HCT116 (cell line): Measurements from ENCODE around the gene SDK1. TPM values are rescaled to one million over a fixed set of nuclear protein-coding genes. Genes with fewer than 3 reads are reported as not detected.

Source experiments
- ATAC-seq: fragments of 200-7000 bp; cut with Tn5 transposase; 2 replicates; pipeline ENCODE4 v1.9.1; 2020; ENCODE audit warnings: mild to moderate bottlenecking, moderate library complexity
- BruUV-seq: library from RNA; stranded (reverse); fragments of 400-500 nt; replicated peaks from 2 replicates; lab custom pipeline; 2021; lab: Mats Ljungman, UMichigan
- CTCF ChIA-PET: fragments of 300-600 bp; sonication (Branson Sonifier 250); formaldehyde crosslinking; loops from one replicate; lab custom pipeline; 2021; ENCODE audit warnings: antibody characterized with exemption; lab: Charles Lee
- POLR2A ChIA-PET: fragments of 300-600, 350-600 bp; sonication (Branson Sonifier 250); formaldehyde crosslinking; loops from one replicate; lab custom pipeline; 2021; ENCODE audit warnings: antibody characterized with exemption; lab: Charles Lee
- RAD21 ChIA-PET, 2 experiments: fragments of 300-600 bp; sonication (Branson Sonifier 250); formaldehyde crosslinking; loops; one replicate each; lab custom pipeline; 2023; ENCODE audit warnings: low total read pairs in 2 of 2; ENCODE audit not compliant: uncharacterized antibody in 2 of 2, unreplicated experiment in 2 of 2, low non-redundant PET in 1 of 2; lab: Charles Lee
- DNase-seq: peaks from one replicate; pipeline ENCODE4 v3.0.0-alpha.2; 2010; ENCODE audit warnings: low read depth, low spot score
- H2AFZ ChIP-seq: fragments of 200-600 bp; shearing (Covaris generic), sonication (generic); 2 replicates; pipeline ENCODE4 v1.6.1; 2017; ENCODE audit warnings: low read depth, mixed run types, mixed read lengths, antibody characterized with exemption, low read length; ENCODE audit not compliant: poor library complexity, severe bottlenecking
- H3K27ac ChIP-seq: 2 replicates; pipeline ENCODE4 v1.5.1; 2012; ENCODE audit warnings: low read depth, low read length
- H3K27me3 ChIP-seq: fragments of 200-600 bp; sonication (generic); 2 replicates; pipeline ENCODE4 v1.6.1; 2016; ENCODE audit warnings: mixed run types, low read length, mixed read lengths; ENCODE audit not compliant: insufficient read depth
- H3K36me3 ChIP-seq, 2 experiments: fragments of 200-500 bp in 1 of 2; fragments of 200-600 bp in 1 of 2; sonication (Bioruptor generic) in 1 of 2; sonication (generic) in 1 of 2; 2 replicates each; pipeline versions ENCODE4 v1.5.1 to v1.6.1; 2014 to 2016; ENCODE audit warnings: low read length in 2 of 2, inconsistent platforms in 1 of 2, mixed read lengths in 1 of 2, mixed run types in 1 of 2; ENCODE audit not compliant: insufficient read depth in 2 of 2, control insufficient read depth in 1 of 2
- H3K4me1 ChIP-seq, 2 experiments: fragments of 200-600 bp in 1 of 2; sonication (generic) in 1 of 2; 2 replicates each; pipeline versions ENCODE4 v1.5.1 to v1.6.1; 2012 to 2017; ENCODE audit warnings: low read length in 2 of 2, inconsistent platforms in 1 of 2, mild to moderate bottlenecking in 1 of 2, mixed read lengths in 1 of 2, mixed run types in 1 of 2, moderate library complexity in 1 of 2; ENCODE audit not compliant: insufficient read depth in 2 of 2, control insufficient read depth in 1 of 2
- H3K4me2 ChIP-seq: fragments of 200-600 bp; sonication (generic); 2 replicates; pipeline ENCODE4 v1.6.1; 2017; ENCODE audit warnings: mixed run types, low read length, mixed read lengths
- H3K4me3 ChIP-seq, 2 experiments: fragments of 200-600 bp in 1 of 2; sonication (generic) in 1 of 2; replicated peaks in 1 of 2; 2 replicates each; pipeline ENCODE4 v1.5.1; 2011 to 2016; ENCODE audit warnings: low read length in 2 of 2, control low read depth in 1 of 2, low read depth in 1 of 2, mild to moderate bottlenecking in 1 of 2, mixed read lengths in 1 of 2, mixed run types in 1 of 2
- H3K79me2 ChIP-seq: fragments of 200-600 bp; sonication (generic); 2 replicates; pipeline ENCODE4 v1.6.1; 2017; ENCODE audit warnings: mild to moderate bottlenecking, mixed run types, low read length, moderate library complexity, mixed read lengths; ENCODE audit not compliant: insufficient read depth
- H3K9ac ChIP-seq: fragments of 200-600 bp; sonication (generic); 2 replicates; pipeline ENCODE4 v1.6.1; 2016; ENCODE audit warnings: low read length, mixed read lengths
- H3K9me2 ChIP-seq: fragments of 200-600 bp; sonication (generic), shearing (Covaris generic); 2 replicates; pipeline ENCODE4 v1.6.1; 2017; ENCODE audit warnings: mixed run types, mild to moderate bottlenecking, moderate library complexity; ENCODE audit not compliant: insufficient read depth
- H3K9me3 ChIP-seq, 2 experiments: fragments of 200-500 bp in 1 of 2; fragments of 200-600 bp in 1 of 2; sonication (Bioruptor generic) in 1 of 2; sonication (generic) in 1 of 2; 2 replicates each; pipeline ENCODE4 v1.6.1; 2014 to 2017; ENCODE audit warnings: low read length in 2 of 2, mixed read lengths in 2 of 2, inconsistent platforms in 1 of 2, low read depth in 1 of 2, mild to moderate bottlenecking in 1 of 2, mixed run types in 1 of 2, moderate library complexity in 1 of 2; ENCODE audit not compliant: control insufficient read depth in 1 of 2, insufficient read depth in 1 of 2
- H4K20me1 ChIP-seq: fragments of 200-600 bp; sonication (generic), shearing (Covaris generic); 2 replicates; pipeline ENCODE4 v1.6.1; 2017; ENCODE audit warnings: mixed run types, mild to moderate bottlenecking, moderate library complexity; ENCODE audit not compliant: insufficient read depth
- ELF1 ChIP-seq: IDR thresholded peaks from 2 replicates; pipeline ENCODE4 v1.6.1; 2012; ENCODE audit warnings: low read depth, borderline replicate concordance
- JUND ChIP-seq: IDR thresholded peaks from 2 replicates; pipeline ENCODE4 v1.6.1; 2012
- POLR2AphosphoS5 ChIP-seq: IDR thresholded peaks from 2 replicates; pipeline ENCODE4 v1.6.1; 2011; ENCODE audit warnings: mild to moderate bottlenecking, low read depth, low read length, moderate library complexity
- TCF7L2 ChIP-seq: IDR thresholded peaks from 2 replicates; pipeline ENCODE4 v1.7.0; 2011; ENCODE audit warnings: borderline replicate concordance, inconsistent platforms; ENCODE audit not compliant: insufficient read depth, insufficient read length; ENCODE audit errors: extremely low read depth
- intact Hi-C: fragments of 100-400 bp; cut with micrococcal nuclease; formaldehyde crosslinking; loops from 2 replicates; pipeline ENCODE4 v1.10.0; 2022
- total RNA-seq: library from RNA; stranded (reverse); gene quantifications from one replicate; pipeline ENCODE4 v1.2.1, GENCODE V29; 2021; ENCODE audit not compliant: unreplicated experiment
- TF ChIP-seq, protein P1 (sequence below): IDR thresholded peaks from 2 replicates; pipeline ENCODE4 v1.6.1; 2011; ENCODE audit warnings: mild to moderate bottlenecking, low read length, moderate library complexity; ENCODE audit not compliant: insufficient replicate concordance; ENCODE audit errors: extremely low read depth

SDK1 gene
- total RNA-seq, 1 experiment from 2014 or later, result 0.05 TPM

- TF ChIP-seq, protein P1, sequence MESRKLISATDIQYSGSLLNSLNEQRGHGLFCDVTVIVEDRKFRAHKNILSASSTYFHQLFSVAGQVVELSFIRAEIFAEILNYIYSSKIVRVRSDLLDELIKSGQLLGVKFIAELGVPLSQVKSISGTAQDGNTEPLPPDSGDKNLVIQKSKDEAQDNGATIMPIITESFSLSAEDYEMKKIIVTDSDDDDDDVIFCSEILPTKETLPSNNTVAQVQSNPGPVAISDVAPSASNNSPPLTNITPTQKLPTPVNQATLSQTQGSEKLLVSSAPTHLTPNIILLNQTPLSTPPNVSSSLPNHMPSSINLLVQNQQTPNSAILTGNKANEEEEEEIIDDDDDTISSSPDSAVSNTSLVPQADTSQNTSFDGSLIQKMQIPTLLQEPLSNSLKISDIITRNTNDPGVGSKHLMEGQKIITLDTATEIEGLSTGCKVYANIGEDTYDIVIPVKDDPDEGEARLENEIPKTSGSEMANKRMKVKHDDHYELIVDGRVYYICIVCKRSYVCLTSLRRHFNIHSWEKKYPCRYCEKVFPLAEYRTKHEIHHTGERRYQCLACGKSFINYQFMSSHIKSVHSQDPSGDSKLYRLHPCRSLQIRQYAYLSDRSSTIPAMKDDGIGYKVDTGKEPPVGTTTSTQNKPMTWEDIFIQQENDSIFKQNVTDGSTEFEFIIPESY, result no peak
- TF ChIP-seq POLR2AphosphoS5, result no peak
- no peak for TF ChIP-seq TCF7L2
- TF ChIP-seq, all 23 proteins: peak for 0
Observed at GRCh38 chr7:4024806-4025205, 723.8 kb downstream of the SDK1 start (continued).

- POLR2A ChIA-PET, result no interaction called here
- TF ChIP-seq JUND (no peak), ELF1 (no peak)
- Histone ChIP-seq H3K27me3 (no peaks in the 10 kb centered on the region; the same call in 1 of the 2 replicates), H2AFZ (no peak overlapping the region), H3K79me2 (no peaks in the 10 kb centered on the region), H3K9ac (no peak overlapping the region), H3K9me2 (no peaks in the 10 kb centered on the region), H3K4me2 (no peak overlapping the region), H4K20me1 (no peaks in the 10 kb centered on the region), H3K9me3 (no peaks in the 10 kb centered on the region), H3K4me3 (no peak overlapping the region), H3K36me3 (no peaks in the 10 kb centered on the region), H3K27ac (no peak overlapping the region), H3K4me1 (no peaks in the 10 kb centered on the region)
- CTCF ChIA-PET, result no interaction called here
- intact Hi-C loops, result no loop called here
- ATAC-seq (no peak), DNase-seq (no peak)
- RAD21 ChIA-PET, result no interaction called here
- no TSS peak for BruUV-seq
Observed at GRCh38 chr7:4025210-4025609, 724.2 kb downstream of the SDK1 start.
